ENCODE results near the gene ZNF516. TPM values are rescaled to one million over a fixed set of nuclear protein-coding genes. Genes with fewer than 3 reads are reported as not detected.
A peak's percentile ranks its signal among the peaks of the same experiment; 100 is the strongest.

ZNF516 gene
- total RNA-seq, 1 experiment from 2014 or later = 16.6 TPM

DNA sequence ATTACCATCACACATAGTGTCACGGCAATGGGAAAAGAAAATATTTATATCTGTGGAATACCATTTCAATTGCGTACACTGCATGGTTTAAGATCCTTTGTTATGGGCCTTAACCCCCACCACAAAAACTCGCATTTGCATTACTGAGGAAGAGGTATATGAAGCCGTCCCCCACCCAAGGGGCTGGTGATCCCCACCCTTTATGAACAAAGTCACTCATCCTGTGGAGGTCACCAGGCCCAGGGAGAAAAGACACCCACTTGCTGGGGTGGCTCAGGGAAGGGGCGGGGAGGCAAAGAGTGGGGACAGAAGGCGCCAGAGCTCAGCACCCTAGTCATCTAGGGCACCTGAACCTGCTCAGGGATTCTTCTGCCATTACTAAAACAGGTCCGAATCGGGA is 133.8 kb downstream of the ZNF516 start:
- no peak for DNase-seq (ENCODE audit: low read depth, low spot score)
- in situ Hi-C loops (cut with HindIII; ENCODE audit: low pct_unique_long_range_greater_than_20kb, low sequenced_read_pairs) = no loop called here

DNA sequence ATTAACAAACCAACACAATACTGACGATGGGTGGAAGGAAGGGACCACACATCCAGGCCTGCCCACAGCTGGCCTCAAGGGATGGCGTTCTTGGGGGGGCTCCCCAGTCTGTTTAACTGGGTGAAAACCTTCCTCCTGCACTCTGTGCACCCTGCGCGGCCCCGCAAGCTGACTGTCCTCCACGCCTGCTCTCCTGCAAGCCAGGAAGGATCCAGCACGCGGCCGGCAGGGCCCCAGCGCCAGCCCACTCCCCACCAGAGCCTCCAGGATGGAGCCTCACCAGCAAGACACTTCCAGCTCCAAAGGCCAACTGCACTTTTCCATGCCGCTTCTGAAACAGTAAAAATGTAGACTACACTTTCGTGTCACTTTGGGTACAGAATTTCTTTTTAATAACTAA is 135.1 kb downstream of the ZNF516 start:
- in situ Hi-C loops (cut with HindIII; ENCODE audit: low pct_unique_long_range_greater_than_20kb, low sequenced_read_pairs) = no loop called here
- no peak for DNase-seq (ENCODE audit: low read depth, low spot score)

DNA sequence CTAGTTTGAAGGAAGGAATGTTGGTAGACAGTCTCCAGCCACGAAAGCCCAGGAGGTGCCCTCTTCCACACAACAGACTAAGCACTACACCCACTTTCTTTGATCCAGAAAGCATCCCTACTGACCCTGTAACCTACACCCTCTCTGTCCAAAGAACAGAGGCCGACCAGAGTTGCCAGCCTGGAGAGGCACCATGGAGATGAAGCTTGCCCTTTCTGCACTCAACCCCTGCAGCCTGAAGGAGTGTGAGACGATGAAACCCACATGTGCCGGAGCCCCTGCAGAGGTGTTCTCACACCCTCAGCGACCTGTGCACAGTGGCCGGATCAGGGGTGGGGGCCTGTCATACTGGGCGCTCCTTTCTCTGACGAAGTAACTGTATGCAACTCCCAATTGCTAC is 136.3 kb downstream of the ZNF516 start:
- in situ Hi-C loops (cut with HindIII; ENCODE audit: low pct_unique_long_range_greater_than_20kb, low sequenced_read_pairs) = no loop called here
- no peak for DNase-seq (ENCODE audit: low read depth, low spot score)

DNA sequence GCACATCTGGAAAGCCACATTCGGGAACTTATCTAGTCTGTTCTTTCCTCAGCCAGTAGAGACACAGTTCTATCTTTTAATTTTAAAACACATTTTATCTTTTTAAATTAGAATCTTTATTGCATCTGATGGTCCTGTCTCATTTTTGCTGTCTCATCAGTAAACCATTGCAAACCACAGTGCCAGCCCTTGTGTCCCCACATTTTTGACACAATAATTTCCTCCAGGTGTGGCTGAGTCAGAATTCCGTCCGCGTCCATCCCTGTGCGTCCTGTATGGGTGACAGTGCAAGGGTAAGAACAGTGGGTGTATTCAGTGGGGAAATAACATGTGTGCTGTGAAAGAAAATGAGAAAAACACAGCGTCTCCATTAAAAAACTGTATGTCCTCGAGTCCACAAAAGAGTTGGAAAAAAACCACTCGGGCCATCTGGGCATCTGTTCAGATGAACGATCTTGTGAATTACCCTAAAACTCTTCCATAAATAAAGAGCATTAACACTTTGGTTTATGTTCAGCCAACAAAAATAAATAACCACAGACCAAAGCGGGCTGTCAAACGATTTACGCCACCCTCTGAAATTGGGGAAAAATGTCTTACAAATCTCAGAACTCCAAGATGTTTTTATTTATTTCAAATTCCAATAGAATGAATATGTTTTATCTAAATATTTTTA is 137.3 kb downstream of the ZNF516 start:
- in situ Hi-C loops (cut with HindIII; ENCODE audit: low pct_unique_long_range_greater_than_20kb, low sequenced_read_pairs) = no loop called here
- no peak for DNase-seq (ENCODE audit: low read depth, low spot score)

DNA sequence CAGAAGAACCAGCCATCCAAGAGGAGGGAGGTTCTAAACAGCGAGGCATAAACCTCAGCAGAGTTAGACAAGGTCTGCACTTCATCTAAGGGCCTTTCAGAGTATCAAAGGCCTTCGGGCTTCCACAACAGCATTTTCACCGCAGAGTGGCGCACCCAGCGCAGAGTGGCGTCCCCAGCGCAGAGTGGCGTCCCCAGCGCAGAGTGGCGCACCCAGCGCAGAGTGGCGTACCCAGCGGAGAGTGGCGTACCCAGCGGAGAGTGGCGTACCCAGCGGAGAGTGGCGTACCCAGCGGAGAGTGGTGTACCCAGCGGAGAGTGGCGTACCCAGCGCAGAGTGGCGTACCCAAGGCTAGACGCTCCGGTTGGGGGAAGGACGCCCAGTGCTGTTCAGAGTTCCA is 137.9 kb downstream of the ZNF516 start:
- in situ Hi-C loops (cut with HindIII; ENCODE audit: low pct_unique_long_range_greater_than_20kb, low sequenced_read_pairs) = no loop called here
- no peak for DNase-seq (ENCODE audit: low read depth, low spot score)

DNA sequence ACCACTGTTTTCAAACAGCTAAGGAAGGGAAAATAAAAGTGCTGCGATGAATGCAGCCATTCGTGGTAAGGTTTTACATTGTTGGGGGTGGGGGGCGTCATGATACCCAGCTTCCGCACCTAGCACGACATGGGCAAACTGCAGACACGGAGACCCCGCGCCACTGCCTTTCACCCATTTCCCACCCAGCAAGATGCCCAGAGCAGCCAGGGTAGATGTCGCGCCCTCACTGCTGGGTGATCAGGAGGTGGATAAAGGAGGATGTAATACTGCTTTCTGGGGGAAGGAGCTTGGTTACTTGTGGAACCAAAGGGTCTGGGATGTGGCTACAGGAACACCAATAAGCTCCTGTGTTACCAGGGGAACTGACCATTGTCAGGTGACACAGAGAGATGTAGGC is 138.4 kb downstream of the ZNF516 start:
- in situ Hi-C loops (cut with HindIII; ENCODE audit: low pct_unique_long_range_greater_than_20kb, low sequenced_read_pairs) = no loop called here

DNA sequence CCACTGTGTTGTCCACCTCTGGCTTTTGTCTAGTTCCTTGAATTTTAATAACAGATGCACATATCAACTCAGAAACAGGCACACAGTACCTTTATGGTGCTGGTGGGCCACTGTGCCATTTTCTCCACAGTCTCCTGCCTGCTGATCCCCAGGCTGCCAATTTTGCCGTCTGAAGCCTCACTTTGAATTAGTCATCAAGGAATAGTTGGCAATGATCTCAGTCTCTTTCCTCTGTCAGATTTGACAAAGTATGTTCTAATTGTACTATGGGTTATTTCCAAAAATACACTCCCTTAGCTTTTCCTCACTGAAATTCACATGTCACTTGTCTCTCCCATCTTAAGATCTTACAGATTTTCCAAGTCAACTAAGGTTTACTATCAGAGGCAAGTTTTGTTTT is 140.7 kb downstream of the ZNF516 start:
- DNase-seq (ENCODE audit: low read depth, low spot score) = no peak
- in situ Hi-C loops (cut with HindIII; ENCODE audit: low pct_unique_long_range_greater_than_20kb, low sequenced_read_pairs) = no loop called here

More for the DNA sequence above, 138.4 kb downstream of the ZNF516 start:
- DNase-seq (ENCODE audit: low read depth, low spot score) = no peak

DNA sequence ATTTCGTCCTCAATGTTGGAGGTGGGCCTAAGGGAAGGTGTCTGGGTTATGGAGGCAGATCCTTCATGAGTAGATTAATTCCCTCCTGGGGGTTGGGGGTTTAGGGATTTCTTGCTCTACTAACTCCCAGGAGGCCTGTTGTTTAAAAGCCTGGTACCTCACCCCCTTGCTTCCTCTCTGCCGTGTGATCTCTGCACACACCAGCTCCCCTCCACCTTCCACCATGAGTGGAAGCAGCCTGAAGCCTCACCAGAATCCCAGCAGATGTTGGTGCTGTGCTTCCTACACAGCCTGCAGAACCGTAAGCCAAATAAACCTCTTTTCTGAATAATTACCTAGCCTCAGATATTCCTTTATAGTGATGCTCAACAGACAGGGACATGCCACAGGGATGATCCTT is 141.5 kb downstream of the ZNF516 start:
- DNase-seq (ENCODE audit: low read depth, low spot score) = no peak
- in situ Hi-C loops (cut with HindIII; ENCODE audit: low pct_unique_long_range_greater_than_20kb, low sequenced_read_pairs) = no loop called here

DNA sequence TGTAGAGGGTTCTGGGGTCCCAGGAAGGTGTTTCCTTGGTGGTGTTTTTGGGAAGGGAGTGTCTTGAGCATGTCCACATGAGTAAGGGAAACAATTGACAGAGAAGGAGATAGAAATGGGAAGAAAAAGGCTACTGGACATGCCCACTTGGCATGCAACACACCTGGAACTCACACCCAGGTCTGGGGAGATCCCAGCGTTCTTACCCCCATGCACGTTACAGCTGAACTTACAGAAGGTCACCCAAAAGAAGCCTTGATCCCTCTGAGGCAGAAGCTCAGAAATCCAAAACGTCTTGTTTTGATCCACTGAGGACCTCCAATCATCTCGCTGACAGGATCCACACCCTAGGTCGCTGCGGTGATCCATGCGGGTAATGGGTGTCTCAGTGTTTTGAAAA is 142.0 kb downstream of the ZNF516 start:
- no peak for DNase-seq (ENCODE audit: low read depth, low spot score)
- in situ Hi-C loops (cut with HindIII; ENCODE audit: low pct_unique_long_range_greater_than_20kb, low sequenced_read_pairs) = no loop called here

DNA sequence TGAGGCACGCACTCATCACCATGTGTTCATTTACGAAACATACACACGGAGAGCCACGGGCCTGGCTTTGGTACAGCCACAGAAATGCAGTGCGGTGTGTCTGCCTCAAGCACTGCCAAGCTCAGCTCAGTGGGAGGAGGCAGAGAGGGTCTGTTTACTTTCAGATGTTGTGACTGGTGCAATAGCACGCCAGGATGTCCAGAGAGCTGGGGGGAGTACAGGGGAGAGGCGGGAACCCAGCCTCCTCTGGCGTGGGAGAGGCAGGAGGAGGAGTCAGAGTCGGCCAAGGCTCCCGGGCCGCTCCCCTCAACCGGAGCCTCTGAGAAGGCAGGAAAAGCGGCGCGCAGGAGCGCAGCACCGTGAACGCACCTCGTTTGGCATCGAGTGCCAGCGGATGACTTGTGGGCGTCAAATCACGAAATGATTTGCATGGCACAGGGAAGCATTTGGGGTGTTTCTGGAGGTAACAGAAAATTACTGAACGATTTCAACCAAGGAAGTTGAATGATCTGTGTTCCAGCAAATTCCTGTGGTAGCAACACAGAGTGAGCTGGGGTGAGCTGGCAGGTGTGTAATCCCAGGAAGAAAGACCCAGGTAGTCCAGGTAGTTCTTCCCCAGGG is 143.0 kb downstream of the ZNF516 start:
- peak; percentile 38 for DNase-seq (ENCODE audit: low read depth, low spot score)
- in situ Hi-C loops (cut with HindIII; ENCODE audit: low pct_unique_long_range_greater_than_20kb, low sequenced_read_pairs) = no loop called here

DNA sequence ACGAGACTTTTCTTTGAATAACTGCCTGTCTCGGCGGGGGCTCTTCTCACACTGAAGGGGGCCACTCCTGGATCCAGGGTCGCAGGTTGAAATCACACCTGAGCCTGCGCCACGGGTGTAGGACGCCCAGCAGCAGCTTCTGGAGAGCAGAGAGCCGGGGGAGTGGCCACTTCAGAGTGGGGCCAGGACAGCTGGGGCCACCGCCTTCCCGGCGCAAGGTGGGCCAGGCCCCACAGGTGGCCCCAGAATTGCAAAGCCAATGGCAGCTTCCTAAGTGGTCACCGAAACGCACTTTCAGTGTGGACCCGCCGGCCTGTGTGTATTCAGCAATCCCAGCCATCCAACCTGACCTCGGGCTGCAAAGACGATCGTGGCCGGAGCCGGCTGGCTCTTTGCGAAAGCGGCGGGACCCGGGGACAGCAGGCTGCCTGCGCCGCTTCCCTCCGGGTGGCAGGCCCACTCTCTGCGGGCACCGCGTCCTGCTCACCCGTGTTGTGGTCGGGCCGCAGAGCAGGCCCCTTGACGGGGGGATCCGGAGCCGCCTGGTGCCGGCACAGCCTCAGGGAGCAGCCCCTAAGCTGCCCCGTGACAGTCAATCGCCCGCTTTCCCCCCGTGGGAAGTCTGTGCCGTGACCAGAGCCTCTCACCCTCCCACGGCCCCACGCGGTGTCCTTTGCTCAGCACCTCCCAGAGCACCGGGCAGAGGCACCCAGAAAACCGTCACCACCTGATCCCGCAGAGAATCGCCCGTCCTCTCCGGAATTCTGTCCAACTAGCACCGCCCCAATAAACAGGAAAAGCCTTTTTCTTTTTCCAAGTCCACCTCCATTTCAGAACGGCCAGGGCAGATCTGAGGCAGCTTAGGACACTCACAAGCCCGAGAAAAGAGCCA is 144.7 kb downstream of the ZNF516 start:
- no peak for DNase-seq (ENCODE audit: low read depth, low spot score)
- in situ Hi-C loops (cut with HindIII; ENCODE audit: low pct_unique_long_range_greater_than_20kb, low sequenced_read_pairs) = no loop called here

DNA sequence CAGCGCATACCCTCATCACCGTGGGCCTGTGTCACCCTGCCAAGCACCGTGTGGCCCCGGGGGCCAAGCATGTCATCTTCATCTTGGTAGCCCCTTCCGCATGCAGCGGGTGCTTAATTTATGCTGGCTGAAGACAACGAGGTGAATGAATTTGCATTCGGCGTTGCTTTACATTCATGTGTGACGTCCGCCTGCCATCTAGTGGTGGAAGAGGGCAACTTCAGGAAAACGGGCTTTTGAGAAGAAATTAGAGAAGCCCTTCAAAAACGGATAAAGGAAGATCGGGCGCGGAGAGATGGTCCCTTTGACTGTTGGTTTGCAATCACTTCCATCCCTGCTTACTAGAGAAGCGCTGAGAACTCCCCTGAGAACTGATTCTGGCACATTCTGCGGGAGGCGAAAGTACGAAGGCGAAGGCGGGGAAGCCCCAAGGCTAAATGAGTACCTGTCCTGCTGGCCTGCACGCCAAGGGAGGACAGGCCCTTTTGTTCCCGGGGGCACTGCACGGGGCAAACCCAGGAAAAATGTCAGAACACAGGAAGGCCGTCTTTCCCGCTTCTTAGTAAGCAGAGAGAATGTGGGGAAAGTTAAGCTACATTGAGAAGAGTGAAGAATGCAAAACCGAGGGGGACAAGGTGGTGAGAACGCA is 145.9 kb downstream of the ZNF516 start:
- in situ Hi-C loops (cut with HindIII; ENCODE audit: low pct_unique_long_range_greater_than_20kb, low sequenced_read_pairs) = no loop called here
- DNase-seq (ENCODE audit: low read depth, low spot score) = peak; percentile 73

DNA sequence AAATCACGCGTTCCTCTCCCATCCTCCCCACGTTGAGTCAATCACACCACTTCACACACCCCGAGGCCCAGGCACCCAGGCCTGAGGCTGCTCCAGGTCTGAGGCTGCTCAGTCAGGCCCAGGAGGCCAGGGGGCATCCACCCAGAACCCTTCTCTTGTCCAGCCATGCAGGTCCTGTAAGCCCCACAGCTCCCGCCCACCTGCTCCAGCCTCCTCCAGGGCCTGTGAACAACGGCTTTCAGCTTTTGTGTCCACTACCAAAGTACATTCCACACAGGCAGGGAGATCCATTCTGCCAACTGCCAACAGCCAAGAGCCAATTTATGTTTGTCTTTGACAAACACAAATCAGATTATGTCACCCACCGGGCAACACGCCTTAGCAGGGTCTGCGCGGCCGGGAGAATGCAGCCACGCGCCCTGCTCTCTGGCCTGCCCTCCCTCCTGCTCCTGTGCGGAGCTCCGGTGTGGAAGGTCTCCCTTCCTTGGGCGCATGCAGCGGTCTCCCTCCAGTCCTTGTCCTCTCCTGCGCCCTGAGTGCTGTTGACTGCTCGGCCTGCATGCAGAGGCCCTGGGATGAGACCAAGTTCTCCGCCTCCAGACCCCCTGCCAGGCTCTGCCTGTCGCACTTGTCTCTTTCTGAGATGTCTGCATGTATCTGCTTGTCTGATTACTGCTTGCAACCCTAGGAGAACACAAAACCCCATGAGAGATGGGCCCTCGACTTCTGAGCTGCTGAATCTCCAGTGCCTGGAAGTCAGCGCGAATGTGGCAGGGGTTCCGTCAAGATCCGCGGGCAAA is 146.6 kb downstream of the ZNF516 start:
- DNase-seq (ENCODE audit: low read depth, low spot score) = no peak
- in situ Hi-C loops (cut with HindIII; ENCODE audit: low pct_unique_long_range_greater_than_20kb, low sequenced_read_pairs) = no loop called here

DNA sequence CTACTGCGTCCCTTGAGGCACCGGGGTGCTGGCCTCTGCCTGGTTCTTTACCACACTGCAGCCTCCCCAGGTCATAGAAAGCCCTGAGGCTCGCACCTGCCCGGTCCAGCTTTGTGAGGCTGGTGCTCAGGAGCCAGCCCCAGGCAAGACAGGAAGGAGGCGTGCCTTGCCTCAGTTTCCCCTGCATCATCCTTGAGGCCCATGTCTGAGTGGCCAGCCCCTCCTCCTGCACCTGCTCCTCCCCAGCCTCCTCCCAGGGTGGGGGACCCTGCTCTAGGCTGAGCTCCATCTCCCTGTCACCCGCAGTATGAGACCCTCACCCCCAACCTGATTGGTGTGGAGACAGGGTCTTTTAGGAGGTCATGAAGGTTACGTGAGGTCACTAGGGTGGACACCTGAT is 147.7 kb downstream of the ZNF516 start:
- in situ Hi-C loops (cut with HindIII; ENCODE audit: low pct_unique_long_range_greater_than_20kb, low sequenced_read_pairs) = no loop called here
- no peak for DNase-seq (ENCODE audit: low read depth, low spot score)

DNA sequence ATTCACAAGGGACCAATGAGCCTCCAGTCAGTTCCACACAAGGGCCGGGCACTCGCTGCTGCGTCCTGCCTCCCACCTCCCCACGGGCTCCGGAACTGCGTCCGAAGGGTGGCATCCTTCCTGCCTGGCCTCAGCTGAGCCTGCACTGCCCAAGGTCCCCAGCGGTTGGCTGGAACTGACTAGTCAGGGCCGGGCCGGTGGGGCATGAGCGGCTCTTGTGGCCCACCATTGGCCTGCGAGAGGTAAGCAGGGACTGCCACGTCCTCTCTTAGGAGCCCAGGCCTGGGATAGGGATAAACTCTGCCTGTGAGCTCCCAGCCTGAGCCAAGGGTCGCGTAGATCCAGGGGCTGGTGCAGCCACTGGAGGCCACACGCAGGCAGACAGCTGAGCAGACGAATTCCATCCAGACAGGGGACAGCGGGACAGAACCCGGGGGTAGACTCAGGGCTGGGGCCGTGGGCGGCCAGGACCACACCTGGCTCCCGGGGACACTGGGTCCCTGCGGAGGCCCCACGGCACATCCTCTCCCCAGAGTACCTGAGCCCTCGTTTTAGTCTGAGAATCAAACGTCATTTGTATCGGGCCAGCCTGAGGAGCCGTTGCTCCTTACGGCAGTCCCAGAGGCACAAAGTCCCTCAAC is 148.4 kb downstream of the ZNF516 start:
- in situ Hi-C loops (cut with HindIII; ENCODE audit: low pct_unique_long_range_greater_than_20kb, low sequenced_read_pairs) = no loop called here
- no peak for DNase-seq (ENCODE audit: low read depth, low spot score)

DNA sequence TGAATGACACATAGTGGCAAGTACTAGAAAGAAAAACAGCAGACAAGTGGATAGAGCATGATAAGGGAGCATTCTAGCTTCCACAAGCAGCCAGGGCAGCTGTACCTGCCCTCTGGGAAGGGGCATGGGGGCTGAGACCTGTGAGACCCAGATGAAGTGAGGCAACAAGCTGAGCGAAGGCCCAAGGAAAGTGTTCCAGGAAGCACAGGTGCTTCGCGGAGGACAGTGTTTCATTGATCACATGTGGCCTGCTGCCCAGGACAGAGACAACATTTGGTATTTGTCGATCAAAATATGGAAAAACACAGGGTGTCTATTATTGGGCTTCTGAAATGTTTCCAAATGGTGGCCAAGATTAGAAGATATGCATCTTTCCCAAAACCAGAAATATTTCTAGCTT is 149.1 kb downstream of the ZNF516 start:
- in situ Hi-C loops (cut with HindIII; ENCODE audit: low pct_unique_long_range_greater_than_20kb, low sequenced_read_pairs) = no loop called here
- no peak for DNase-seq (ENCODE audit: low read depth, low spot score)

DNA sequence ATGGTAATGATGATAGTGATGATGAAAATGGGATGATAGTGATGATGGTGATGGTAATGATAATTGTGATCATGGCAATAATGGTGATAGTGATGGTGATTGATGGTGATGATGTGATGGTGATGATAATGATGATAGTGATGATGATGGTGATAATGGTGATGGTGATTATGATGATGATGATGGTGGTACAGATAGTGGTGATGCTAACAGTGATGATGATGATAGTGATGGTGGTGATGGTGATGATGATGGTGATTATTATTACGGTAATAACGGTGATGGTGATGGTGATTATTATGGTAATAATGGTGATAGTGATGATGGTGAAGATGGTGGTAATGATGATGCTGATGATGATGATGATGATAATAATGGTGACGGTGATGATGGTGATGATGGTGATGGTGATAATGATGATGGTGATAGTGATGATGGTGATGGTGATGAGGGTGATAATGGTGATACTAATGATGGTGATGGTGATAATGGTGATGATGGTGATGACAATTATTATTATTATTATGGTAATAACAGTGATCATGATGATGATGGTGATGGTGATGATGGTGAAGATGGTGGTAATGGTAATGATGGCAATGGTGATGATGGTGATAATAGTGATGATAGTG is 151.0 kb downstream of the ZNF516 start:
- in situ Hi-C loops (cut with HindIII; ENCODE audit: low pct_unique_long_range_greater_than_20kb, low sequenced_read_pairs) = no loop called here
- DNase-seq (ENCODE audit: low read depth, low spot score) = no peak
